Ascending aorta (tissue), 2 donors: ENCODE results near the gene COL26A1. TPM values are rescaled to one million over a fixed set of nuclear protein-coding genes. Genes with fewer than 3 reads are reported as not detected.
"Not testable (repeated sequence)": the region's sequence is repeated elsewhere in the genome, so short reads cannot be mapped to it uniquely, and the experiment has no call there.

Source experiments
- DNase-seq, 2 donors: peaks; one replicate each; pipeline ENCODE4 v3.0.0-alpha.2; 2019; ENCODE audit warnings: low spot score in 2 of 2
- H3K27ac ChIP-seq, 2 donors: fragments of 200-600 bp; sonication (generic); one replicate each; pipeline ENCODE4 v1.5.1; 2016 to 2017; ENCODE audit warnings: mild to moderate bottlenecking in 1 of 2
- H3K27me3 ChIP-seq: fragments of 200-600 bp; sonication (generic); one replicate; pipeline ENCODE4 v1.5.1; 2017
- H3K36me3 ChIP-seq, 2 donors: fragments of 200-600 bp; sonication (generic); one replicate each; pipeline ENCODE4 v1.5.1; 2016
- H3K4me1 ChIP-seq, 2 donors: fragments of 200-600 bp; sonication (generic); one replicate each; pipeline ENCODE4 v1.5.1; 2016 to 2017; ENCODE audit warnings: mild to moderate bottlenecking in 1 of 2
- H3K4me3 ChIP-seq, 2 donors: fragments of 200-600 bp; sonication (generic); one replicate each; pipeline ENCODE4 v1.5.1; 2016 to 2017; ENCODE audit warnings: mild to moderate bottlenecking in 1 of 2
- H3K9me3 ChIP-seq, 2 donors: fragments of 200-600 bp; sonication (generic); one replicate each; pipeline ENCODE4 v1.5.1; 2016
- intact Hi-C: fragments of 100-400 bp; cut with DNase I; formaldehyde crosslinking; loops from one replicate; pipeline ENCODE4 v1.15.1; 2023
- total RNA-seq: library from RNA; depleted of rRNA; stranded (reverse); fragments of >200 nt; gene quantifications from one replicate; pipeline ENCODE4 v1.1.0, GENCODE V29; 2016
- TF ChIP-seq, protein P1 (sequence below), 3 experiments: fragments of 200-600 bp in 2 of 3; fragments of 450-650 bp in 1 of 3; sonication (generic) in 2 of 3; IDR thresholded peaks; one replicate each; pipeline ENCODE4 v1.5.1; 2016 to 2019; ENCODE audit warnings: antibody characterized with exemption in 3 of 3, mild to moderate bottlenecking in 1 of 3, moderate library complexity in 1 of 3

The COL26A1 gene
- total RNA-seq, 1 donor from 2014 or later = not detected

DNA sequence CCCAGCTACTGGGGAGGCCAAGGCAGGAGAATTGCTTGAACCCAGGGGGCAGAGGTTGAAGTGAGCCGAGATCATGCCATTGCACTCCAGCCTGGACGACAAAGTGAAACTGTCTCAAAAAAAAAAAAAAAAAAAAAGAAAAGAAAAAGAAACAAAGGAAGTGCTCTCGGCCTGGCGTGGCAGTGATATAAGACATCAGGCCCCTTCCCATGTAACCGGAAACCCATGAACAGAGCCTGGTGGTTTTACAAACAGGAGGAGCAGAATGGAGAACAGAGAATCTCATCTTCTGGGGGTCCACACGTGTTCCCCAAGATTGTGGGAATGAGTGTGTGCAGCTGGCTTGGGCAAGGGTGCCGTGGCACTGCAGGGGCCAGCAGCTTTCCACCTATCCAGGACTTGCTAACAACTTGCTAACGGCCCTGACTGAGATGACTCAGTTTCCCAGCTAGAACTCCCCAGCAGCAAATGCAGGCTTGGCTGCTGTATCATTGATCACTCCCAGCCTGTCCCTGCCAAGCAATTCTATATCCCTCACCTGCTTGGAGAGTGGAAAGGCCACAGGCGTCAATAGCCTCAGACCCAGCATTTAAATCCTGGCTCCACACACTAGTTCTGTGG lies 103.0 kb downstream of the COL26A1 start:
- Histone ChIP-seq H3K36me3 (no peaks in the 10 kb centered on the region), H3K4me3 (no peak overlapping the region), H3K27me3 (no peaks in the 10 kb centered on the region), H3K27ac (no peak overlapping the region), H3K4me1 (no peaks in the 10 kb centered on the region), H3K9me3 (no peaks in the 10 kb centered on the region)
- intact Hi-C loops = no loop called here
- TF ChIP-seq, protein P1, sequence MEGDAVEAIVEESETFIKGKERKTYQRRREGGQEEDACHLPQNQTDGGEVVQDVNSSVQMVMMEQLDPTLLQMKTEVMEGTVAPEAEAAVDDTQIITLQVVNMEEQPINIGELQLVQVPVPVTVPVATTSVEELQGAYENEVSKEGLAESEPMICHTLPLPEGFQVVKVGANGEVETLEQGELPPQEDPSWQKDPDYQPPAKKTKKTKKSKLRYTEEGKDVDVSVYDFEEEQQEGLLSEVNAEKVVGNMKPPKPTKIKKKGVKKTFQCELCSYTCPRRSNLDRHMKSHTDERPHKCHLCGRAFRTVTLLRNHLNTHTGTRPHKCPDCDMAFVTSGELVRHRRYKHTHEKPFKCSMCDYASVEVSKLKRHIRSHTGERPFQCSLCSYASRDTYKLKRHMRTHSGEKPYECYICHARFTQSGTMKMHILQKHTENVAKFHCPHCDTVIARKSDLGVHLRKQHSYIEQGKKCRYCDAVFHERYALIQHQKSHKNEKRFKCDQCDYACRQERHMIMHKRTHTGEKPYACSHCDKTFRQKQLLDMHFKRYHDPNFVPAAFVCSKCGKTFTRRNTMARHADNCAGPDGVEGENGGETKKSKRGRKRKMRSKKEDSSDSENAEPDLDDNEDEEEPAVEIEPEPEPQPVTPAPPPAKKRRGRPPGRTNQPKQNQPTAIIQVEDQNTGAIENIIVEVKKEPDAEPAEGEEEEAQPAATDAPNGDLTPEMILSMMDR (IDR thresholded peaks at IDR 0.05) = no peak
- no peak for DNase-seq

DNA sequence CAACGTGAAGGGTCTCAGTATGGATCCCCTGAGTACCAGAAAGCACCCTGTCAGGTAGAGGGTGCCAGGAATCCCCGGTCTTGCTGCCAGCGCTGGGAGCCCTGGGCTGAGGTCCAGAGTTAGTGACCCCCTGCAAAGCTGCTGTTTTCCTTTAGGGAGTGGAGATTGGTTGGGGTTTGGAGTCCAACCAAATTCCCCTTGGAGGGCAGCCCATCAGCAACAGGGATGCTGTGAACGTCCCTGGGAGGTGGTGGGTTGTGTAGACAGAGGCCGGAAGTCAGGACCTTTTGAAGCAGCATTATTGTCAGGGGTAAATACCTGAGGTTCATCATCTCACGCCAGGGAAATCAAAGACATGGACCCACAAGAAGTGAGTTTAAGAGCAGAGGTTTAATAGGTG lies 104.2 kb downstream of the COL26A1 start:
- no peaks in the 10 kb centered on the region for H3K4me1 ChIP-seq
- H3K4me3 ChIP-seq = no peak overlapping the region
- no peak for DNase-seq
- H3K9me3 ChIP-seq = no peaks in the 10 kb centered on the region
- no peaks in the 10 kb centered on the region for H3K27me3 ChIP-seq
- intact Hi-C loops = no loop called here
- TF ChIP-seq, protein P1 (IDR thresholded peaks at IDR 0.05) = no peak
- no peaks in the 10 kb centered on the region for H3K36me3 ChIP-seq
- no peak overlapping the region for H3K27ac ChIP-seq

DNA sequence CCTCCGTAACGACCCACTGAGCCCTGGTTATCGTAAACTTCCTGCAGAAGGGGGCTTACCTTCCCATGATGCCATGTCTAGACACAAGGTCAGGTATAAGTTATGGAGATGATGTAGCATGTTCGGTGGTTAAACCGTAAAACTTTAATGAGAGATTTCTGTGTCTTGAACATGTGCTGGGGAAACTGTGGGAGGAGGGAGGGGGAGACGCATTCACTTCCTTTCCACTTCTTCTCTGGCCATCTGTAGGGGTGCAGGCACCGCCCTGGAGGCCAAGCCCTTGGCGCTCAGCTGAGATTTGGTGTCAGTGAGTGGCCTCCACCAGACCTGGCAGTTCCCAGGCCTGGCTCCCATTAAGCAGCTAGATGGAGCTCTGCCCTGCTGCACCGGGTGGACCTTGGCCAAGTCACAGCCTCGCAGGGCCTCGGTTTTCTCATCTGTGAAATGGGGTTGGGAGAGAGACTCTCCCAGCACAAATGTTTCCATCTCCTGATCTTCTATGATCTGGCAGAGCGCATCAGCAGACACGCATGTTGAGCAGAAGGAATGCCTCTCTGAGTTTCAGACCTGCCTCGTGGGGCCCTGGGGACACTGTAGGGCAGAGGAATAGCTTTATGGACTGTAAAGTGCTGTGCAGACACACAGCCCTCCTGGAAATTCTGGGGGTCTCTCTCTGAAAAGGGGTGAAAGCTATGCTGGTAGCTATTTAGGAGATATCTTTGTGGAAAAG lies 106.0 kb downstream of the COL26A1 start:
- Histone ChIP-seq H3K27ac (no peak overlapping the region), H3K4me1 (no peaks in the 10 kb centered on the region), H3K4me3 (no peak overlapping the region), H3K9me3 (no peaks in the 10 kb centered on the region), H3K27me3 (no peaks in the 10 kb centered on the region), H3K36me3 (no peaks in the 10 kb centered on the region)
- DNase-seq = no peak
- intact Hi-C loops = no loop called here
- TF ChIP-seq, protein P1 (IDR thresholded peaks at IDR 0.05) = no peak

DNA sequence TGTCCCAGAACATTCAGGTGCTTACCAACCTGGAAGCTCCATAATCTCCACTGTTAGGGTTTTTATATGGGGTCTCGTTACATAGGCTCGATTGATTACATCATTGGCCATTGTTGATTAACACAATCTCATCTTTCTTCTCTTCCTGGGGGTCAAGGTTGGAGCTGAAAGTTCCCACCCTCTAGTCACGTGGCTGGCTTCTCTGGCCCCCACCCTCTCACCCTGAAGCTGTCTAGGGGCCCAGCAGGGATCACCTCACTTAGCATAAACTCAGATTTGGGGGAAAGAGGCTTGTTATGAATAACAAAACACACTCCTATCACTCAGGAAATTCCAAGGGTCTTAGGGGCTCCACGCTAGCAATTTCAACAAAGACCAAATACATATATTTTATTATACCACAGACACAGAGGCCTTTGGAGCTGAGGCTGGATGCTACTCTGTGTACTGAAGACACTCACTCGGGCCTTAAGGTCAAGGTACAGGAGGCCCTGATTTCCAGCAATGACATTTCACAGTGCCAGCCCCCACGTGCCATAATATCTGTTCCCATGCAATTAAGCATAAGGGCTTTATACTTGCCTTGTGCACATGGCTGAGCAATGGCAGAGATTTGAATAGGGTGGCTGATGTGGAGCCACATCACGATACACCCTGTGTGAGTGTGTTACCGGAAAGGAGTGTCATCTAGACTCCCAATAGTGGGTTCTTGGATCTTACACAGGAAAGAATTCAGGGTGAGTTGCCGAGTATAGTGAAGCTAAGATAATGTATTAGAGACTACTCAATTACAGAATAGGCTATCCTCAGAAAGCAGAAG lies 108.2 kb downstream of the COL26A1 start:
- no peak for DNase-seq
- TF ChIP-seq, protein P1 (IDR thresholded peaks at IDR 0.05) = no peak
- Histone ChIP-seq H3K9me3 (no peaks in the 10 kb centered on the region), H3K4me1 (no peaks in the 10 kb centered on the region), H3K27me3 (no peaks in the 10 kb centered on the region), H3K27ac (no peak overlapping the region), H3K4me3 (no peak overlapping the region), H3K36me3 (no peaks in the 10 kb centered on the region)
- intact Hi-C loops = no loop called here

DNA sequence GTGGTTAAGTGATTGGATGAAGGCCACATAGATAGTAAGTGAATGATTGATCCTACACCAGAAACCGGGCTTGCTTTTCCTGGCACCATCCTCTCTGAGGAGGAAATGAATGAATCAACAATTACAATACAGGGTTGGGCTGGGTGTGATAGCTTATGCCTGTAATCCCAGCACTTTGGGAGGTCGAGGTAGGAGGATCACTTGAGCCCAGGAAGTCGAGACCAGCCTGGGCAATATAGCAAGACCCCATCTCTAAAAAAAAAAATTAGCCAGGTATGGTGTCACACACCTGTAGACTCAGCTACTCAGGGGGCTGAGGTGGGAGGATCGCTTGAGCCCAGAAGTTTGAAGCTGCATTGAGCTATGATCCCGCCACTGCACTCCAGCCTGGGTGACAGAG lies 111.5 kb downstream of the COL26A1 start:
- H3K27me3 ChIP-seq = no peaks in the 10 kb centered on the region
- H3K27ac ChIP-seq = no peak overlapping the region
- H3K36me3 ChIP-seq = no peaks in the 10 kb centered on the region
- H3K4me1 ChIP-seq = no peaks in the 10 kb centered on the region
- no peaks in the 10 kb centered on the region for H3K9me3 ChIP-seq
- TF ChIP-seq, protein P1 (IDR thresholded peaks at IDR 0.05) = no peak
- H3K4me3 ChIP-seq = no peak overlapping the region
- peak in 1 of 2 donors; percentile 13 for DNase-seq
- intact Hi-C loops = no loop called here

DNA sequence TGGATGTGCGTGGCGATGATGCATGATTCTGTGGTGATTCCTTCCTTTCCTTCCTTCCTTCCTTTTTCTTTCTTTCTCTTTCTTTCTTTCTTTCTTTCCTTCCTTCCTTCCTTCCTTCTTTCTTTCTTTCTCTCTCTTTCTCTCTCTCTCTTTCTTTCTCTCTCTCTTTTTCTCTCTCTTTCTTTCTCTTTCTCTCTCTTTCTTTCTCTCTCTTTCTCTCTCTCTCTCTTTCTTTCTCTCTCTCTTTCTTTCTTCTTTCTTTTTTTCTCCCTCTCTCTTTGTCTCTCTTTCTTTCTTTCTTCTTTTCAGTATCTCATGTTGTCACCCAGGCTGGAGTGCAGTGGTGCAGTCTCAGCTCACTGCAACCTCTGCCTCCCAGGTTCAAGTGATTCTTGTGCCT lies 113.0 kb downstream of the COL26A1 start:
- DNase-seq, H3K27me3 ChIP-seq, intact Hi-C loops, H3K27ac ChIP-seq, H3K36me3 ChIP-seq, H3K4me3 ChIP-seq, H3K9me3 ChIP-seq, H3K4me1 ChIP-seq: not testable (repeated sequence)
